Activated T-cell treated with anti-CD3 and anti-CD28 coated beads, Interleukin-2, amount 50 U/mL, for 24 hours (primary cell): ENCODE results near the gene HIVEP3.

Source experiments
- DNase-seq: peaks from one replicate; pipeline ENCODE4 v3.0.0-alpha.2; 2020
- H3K27ac Mint-ChIP-seq: 2 replicates; pipeline ENCODE4 v1.8.0; 2020; ENCODE audit warnings: mild to moderate bottlenecking, mixed read lengths
- H3K27me3 Mint-ChIP-seq: 2 replicates; pipeline ENCODE4 v1.8.0; 2020; ENCODE audit warnings: mixed read lengths
- H3K36me3 Mint-ChIP-seq: 2 replicates; pipeline ENCODE4 v1.8.0; 2020; ENCODE audit warnings: low read depth, mixed read lengths
- H3K4me1 Mint-ChIP-seq: 2 replicates; pipeline ENCODE4 v1.8.0; 2020; ENCODE audit warnings: low read depth, mixed read lengths
- H3K4me3 Mint-ChIP-seq: 2 replicates; pipeline ENCODE4 v1.8.0; 2020; ENCODE audit warnings: mild to moderate bottlenecking, moderate library complexity, mixed read lengths
- H3K9me3 Mint-ChIP-seq: 2 replicates; pipeline ENCODE4 v1.8.0; 2020; ENCODE audit warnings: mixed read lengths

Gene HIVEP3

GRCh38 chr1:41878911-41879310 lies 39.8 kb downstream of the HIVEP3 start:
- no peaks in the 10 kb centered on the region for H3K27me3 Mint-ChIP-seq
- no peak overlapping the region for H3K27ac Mint-ChIP-seq
- no peak overlapping the region for H3K4me3 Mint-ChIP-seq
- DNase-seq: no peak
- H3K36me3 Mint-ChIP-seq: no peaks in the 10 kb centered on the region
- H3K9me3 Mint-ChIP-seq: no peaks in the 10 kb centered on the region
- peaks cover 32% of the 10 kb centered on the region for H3K4me1 Mint-ChIP-seq

GRCh38 chr1:41878495-41878894 lies 40.2 kb downstream of the HIVEP3 start:
- Mint-ChIP-seq H3K36me3 (no peaks in the 10 kb centered on the region), H3K27me3 (no peaks in the 10 kb centered on the region), H3K27ac (no peak overlapping the region), H3K4me3 (no peak overlapping the region), H3K9me3 (no peaks in the 10 kb centered on the region), H3K4me1 (peaks cover 33% of the 10 kb centered on the region)
- DNase-seq: no peak

GRCh38 chr1:41876576-41877445 lies 41.9 kb downstream of the HIVEP3 start:
- no peaks in the 10 kb centered on the region for H3K9me3 Mint-ChIP-seq
- no peak for DNase-seq
- no peaks in the 10 kb centered on the region for H3K36me3 Mint-ChIP-seq
- H3K4me3 Mint-ChIP-seq: no peak overlapping the region
- H3K27me3 Mint-ChIP-seq: no peaks in the 10 kb centered on the region
- H3K27ac Mint-ChIP-seq: no peak overlapping the region
- H3K4me1 Mint-ChIP-seq: peaks cover 24% of the 10 kb centered on the region

GRCh38 chr1:41875487-41875886 lies 43.2 kb downstream of the HIVEP3 start:
- Mint-ChIP-seq H3K9me3 (no peaks in the 10 kb centered on the region), H3K4me1 (peaks cover 32% of the 10 kb centered on the region), H3K27me3 (no peaks in the 10 kb centered on the region), H3K27ac (no peak overlapping the region), H3K4me3 (no peak overlapping the region), H3K36me3 (no peaks in the 10 kb centered on the region)
- DNase-seq: no peak

- H3K4me1 Mint-ChIP-seq: peaks cover 37% of the 10 kb centered on the region
- DNase-seq: no peak
- no peaks in the 10 kb centered on the region for H3K9me3 Mint-ChIP-seq
- H3K4me3 Mint-ChIP-seq: no peak overlapping the region
- no peaks in the 10 kb centered on the region for H3K27me3 Mint-ChIP-seq
- no peaks in the 10 kb centered on the region for H3K36me3 Mint-ChIP-seq
- H3K27ac Mint-ChIP-seq: no peak overlapping the region
These were observed 43.8 kb downstream of the HIVEP3 start for GRCh38 chr1:41874903-41875411.

GRCh38 chr1:41874151-41874719 lies 44.5 kb downstream of the HIVEP3 start:
- Mint-ChIP-seq H3K36me3 (no peaks in the 10 kb centered on the region), H3K27ac (no peak overlapping the region), H3K4me1 (peaks cover 42% of the 10 kb centered on the region), H3K4me3 (no peak overlapping the region), H3K27me3 (no peaks in the 10 kb centered on the region), H3K9me3 (no peaks in the 10 kb centered on the region)
- no peak for DNase-seq

GRCh38 chr1:41872074-41872473 lies 46.6 kb downstream of the HIVEP3 start:
- Mint-ChIP-seq H3K4me3 (no peak overlapping the region), H3K27ac (no peak overlapping the region), H3K36me3 (no peaks in the 10 kb centered on the region), H3K4me1 (peaks cover 56% of the 10 kb centered on the region), H3K9me3 (no peaks in the 10 kb centered on the region), H3K27me3 (no peaks in the 10 kb centered on the region)
- no peak for DNase-seq

- H3K27me3 Mint-ChIP-seq: no peaks in the 10 kb centered on the region
- H3K27ac Mint-ChIP-seq: peak overlapping the region; percentile 1
- H3K4me1 Mint-ChIP-seq: peaks cover 47% of the 10 kb centered on the region
- peak; percentile 42 for DNase-seq
- H3K36me3 Mint-ChIP-seq: no peaks in the 10 kb centered on the region
- no peak overlapping the region for H3K4me3 Mint-ChIP-seq
- H3K9me3 Mint-ChIP-seq: no peaks in the 10 kb centered on the region
These were observed 48.6 kb downstream of the HIVEP3 start for GRCh38 chr1:41870076-41870562.

GRCh38 chr1:41868241-41868998 lies 50.3 kb downstream of the HIVEP3 start:
- no peaks in the 10 kb centered on the region for H3K9me3 Mint-ChIP-seq
- no peaks in the 10 kb centered on the region for H3K27me3 Mint-ChIP-seq
- DNase-seq: no peak
- peaks cover 47% of the 10 kb centered on the region for H3K4me1 Mint-ChIP-seq
- peak overlapping the region; percentile 6 for H3K27ac Mint-ChIP-seq
- no peak overlapping the region for H3K4me3 Mint-ChIP-seq
- H3K36me3 Mint-ChIP-seq: no peaks in the 10 kb centered on the region

GRCh38 chr1:41866285-41866684 lies 52.4 kb downstream of the HIVEP3 start:
- DNase-seq: no peak
- Mint-ChIP-seq H3K36me3 (no peaks in the 10 kb centered on the region), H3K27ac (no peak overlapping the region), H3K4me1 (peaks cover 65% of the 10 kb centered on the region), H3K27me3 (no peaks in the 10 kb centered on the region), H3K9me3 (no peaks in the 10 kb centered on the region), H3K4me3 (no peak overlapping the region)

GRCh38 chr1:41864471-41865040 lies 54.2 kb downstream of the HIVEP3 start:
- Mint-ChIP-seq H3K36me3 (no peaks in the 10 kb centered on the region), H3K27ac (no peak overlapping the region), H3K27me3 (no peaks in the 10 kb centered on the region), H3K4me1 (peaks cover 69% of the 10 kb centered on the region), H3K4me3 (no peak overlapping the region), H3K9me3 (no peaks in the 10 kb centered on the region)
- no peak for DNase-seq

- no peaks in the 10 kb centered on the region for H3K9me3 Mint-ChIP-seq
- no peaks in the 10 kb centered on the region for H3K36me3 Mint-ChIP-seq
- H3K4me3 Mint-ChIP-seq: no peak overlapping the region
- DNase-seq: no peak
- peaks cover 64% of the 10 kb centered on the region for H3K4me1 Mint-ChIP-seq
- no peak overlapping the region for H3K27ac Mint-ChIP-seq
- H3K27me3 Mint-ChIP-seq: no peaks in the 10 kb centered on the region
These were observed 55.0 kb downstream of the HIVEP3 start for GRCh38 chr1:41863718-41864117.

- DNase-seq: peak; percentile 64
- Mint-ChIP-seq H3K4me1 (peaks cover 53% of the 10 kb centered on the region), H3K9me3 (no peaks in the 10 kb centered on the region), H3K36me3 (no peaks in the 10 kb centered on the region), H3K27me3 (no peaks in the 10 kb centered on the region), H3K27ac (peak overlapping the region; percentile 97), H3K4me3 (peak overlapping the region; percentile 47)
These were observed 56.1 kb downstream of the HIVEP3 start for GRCh38 chr1:41862384-41863221.
